Trophoblast cell (in vitro differentiated cells and primary cell): Measurements from ENCODE around the gene ARHGAP6.

Source experiments
- DNase-seq, 2 donors: peaks; one replicate each; pipeline ENCODE4 v3.0.0-alpha.2; 2016
- H2AFZ ChIP-seq: 2 replicates; pipeline ENCODE4 v1.6.1; 2013; ENCODE audit warnings: low read length, moderate library complexity, mild to moderate bottlenecking; ENCODE audit not compliant: insufficient read depth, poor library complexity
- H2AK5ac ChIP-seq: 2 replicates; pipeline ENCODE4 v1.6.1; 2013; ENCODE audit warnings: mild to moderate bottlenecking, low read length
- H2BK120ac ChIP-seq: 2 replicates; pipeline ENCODE4 v1.6.1; 2013; ENCODE audit warnings: low read length, mild to moderate bottlenecking, moderate library complexity; ENCODE audit not compliant: insufficient read depth, poor library complexity
- H2BK12ac ChIP-seq: 2 replicates; pipeline ENCODE4 v1.6.1; 2013; ENCODE audit warnings: mild to moderate bottlenecking, low read length, moderate library complexity
- H2BK5ac ChIP-seq: 2 replicates; pipeline ENCODE4 v1.6.1; 2013; ENCODE audit warnings: low read length, low read depth, moderate library complexity, mild to moderate bottlenecking; ENCODE audit not compliant: poor library complexity
- H3K14ac ChIP-seq: 2 replicates; pipeline ENCODE4 v1.6.1; 2013; ENCODE audit warnings: mild to moderate bottlenecking, low read length
- H3K18ac ChIP-seq: 2 replicates; pipeline ENCODE4 v1.6.1; 2013; ENCODE audit warnings: mild to moderate bottlenecking, low read length
- H3K23ac ChIP-seq: 2 replicates; pipeline ENCODE4 v1.6.1; 2013; ENCODE audit warnings: low read length
- H3K27ac ChIP-seq: 2 replicates; pipeline ENCODE4 v1.5.1; 2013; ENCODE audit warnings: low read depth, mild to moderate bottlenecking, inconsistent platforms, low read length, moderate library complexity
- H3K27me3 ChIP-seq: 2 replicates; pipeline ENCODE4 v1.6.1; 2013; ENCODE audit warnings: inconsistent platforms, mild to moderate bottlenecking, low read length, moderate library complexity; ENCODE audit not compliant: insufficient read depth
- H3K36me3 ChIP-seq, 2 experiments: 1 replicate in 1 of 2; 2 replicates in 1 of 2; pipeline ENCODE4 v1.6.1; 2013; ENCODE audit warnings: low read length in 2 of 2, mild to moderate bottlenecking in 2 of 2, moderate library complexity in 1 of 2; ENCODE audit not compliant: insufficient read depth in 2 of 2, control insufficient read depth in 1 of 2
- H3K4ac ChIP-seq: 2 replicates; pipeline ENCODE4 v1.6.1; 2013; ENCODE audit warnings: low read depth, mild to moderate bottlenecking, low read length, moderate library complexity
- H3K4me1 ChIP-seq, 2 experiments: 1 replicate in 1 of 2; 2 replicates in 1 of 2; pipeline ENCODE4 v1.6.1; 2013; ENCODE audit warnings: low read length in 2 of 2, mild to moderate bottlenecking in 2 of 2, moderate library complexity in 1 of 2; ENCODE audit not compliant: insufficient read depth in 2 of 2, control insufficient read depth in 1 of 2
- H3K4me2 ChIP-seq: 2 replicates; pipeline ENCODE4 v1.6.1; 2013; ENCODE audit warnings: inconsistent platforms, mild to moderate bottlenecking, low read length, moderate library complexity
- H3K4me3 ChIP-seq: 2 replicates; pipeline ENCODE4 v1.5.1; 2013; ENCODE audit warnings: mild to moderate bottlenecking, low read depth, low read length, inconsistent platforms
- H3K79me1 ChIP-seq: one replicate; pipeline ENCODE4 v1.6.1; 2013; ENCODE audit warnings: low read length
- H3K79me2 ChIP-seq: 2 replicates; pipeline ENCODE4 v1.6.1; 2013; ENCODE audit warnings: low read length, mild to moderate bottlenecking; ENCODE audit not compliant: control insufficient read depth, insufficient read depth, poor library complexity
- H3K9ac ChIP-seq: 2 replicates; pipeline ENCODE4 v1.6.1; 2013; ENCODE audit warnings: mild to moderate bottlenecking, low read length
- H3K9me3 ChIP-seq: 2 replicates; pipeline ENCODE4 v1.6.1; 2013; ENCODE audit warnings: low read depth, mild to moderate bottlenecking, control low read depth, inconsistent platforms, low read length; ENCODE audit not compliant: insufficient read depth
- H4K12ac ChIP-seq: 2 replicates; pipeline ENCODE4 v1.6.1; 2013; ENCODE audit warnings: low read depth, mild to moderate bottlenecking, low read length, moderate library complexity
- H4K8ac ChIP-seq: 2 replicates; pipeline ENCODE4 v1.6.1; 2013; ENCODE audit warnings: low read depth, mild to moderate bottlenecking, low read length, moderate library complexity
- H4K91ac ChIP-seq: one replicate; pipeline ENCODE4 v1.6.1; 2013; ENCODE audit warnings: low read depth, mild to moderate bottlenecking, low read length, moderate library complexity
- WGBS: extraction: QIAGEN DNeasy Blood & Tissue Kit; methylation state at CpG from one replicate; pipeline ENCODE4 v1.1.7; 2013; ENCODE audit warnings: missing lambda C conversion rate; ENCODE audit not compliant: insufficient read length, insufficient coverage; ENCODE audit errors: extremely low coverage; 5-methylcytosine and 5-hydroxymethylcytosine counted together

ARHGAP6 gene

GRCh38 chrX:11408783-11409182, 256.9 kb downstream of the ARHGAP6 start:
- DNase-seq = no peak
- Histone ChIP-seq H3K27me3 (no peaks in the 10 kb centered on the region), H3K18ac (no peak overlapping the region), H2BK12ac (no peak overlapping the region), H3K4ac (no peak overlapping the region), H2BK120ac (no peak overlapping the region), H2AK5ac (no peak overlapping the region), H4K12ac (no peak overlapping the region), H3K79me1 (peaks cover 1% of the 10 kb centered on the region), H4K8ac (no peak overlapping the region), H3K9ac (no peak overlapping the region), H3K9me3 (no peaks in the 10 kb centered on the region), H3K4me1 (peaks cover 3% of the 10 kb centered on the region in 2 experiments), H2BK5ac (no peak overlapping the region), H2AFZ (no peak overlapping the region), H3K4me2 (no peak overlapping the region), H3K23ac (no peak overlapping the region), H4K91ac (no peak overlapping the region), H3K79me2 (no peaks in the 10 kb centered on the region), H3K27ac (no peak overlapping the region), H3K36me3 (no peaks in the 10 kb centered on the region), H3K14ac (no peak overlapping the region), H3K4me3 (no peak overlapping the region)
- WGBS = no CpG with 5 or more reads among the region's 3 CpGs

- Histone ChIP-seq H3K9ac (no peak overlapping the region), H3K4me3 (no peak overlapping the region), H3K4me2 (no peak overlapping the region), H3K36me3 (no peaks in the 10 kb centered on the region), H2BK5ac (no peak overlapping the region), H3K14ac (no peak overlapping the region), H3K79me2 (no peaks in the 10 kb centered on the region), H4K12ac (no peak overlapping the region), H2AFZ (no peak overlapping the region), H3K79me1 (peaks cover 1% of the 10 kb centered on the region), H2AK5ac (no peak overlapping the region), H4K91ac (no peak overlapping the region), H3K4me1 (peaks cover 3% of the 10 kb centered on the region in 2 experiments), H3K27me3 (no peaks in the 10 kb centered on the region), H3K9me3 (no peaks in the 10 kb centered on the region), H3K27ac (no peak overlapping the region), H3K18ac (no peak overlapping the region), H2BK12ac (no peak overlapping the region), H4K8ac (no peak overlapping the region), H3K4ac (no peak overlapping the region), H3K23ac (no peak overlapping the region), H2BK120ac (no peak overlapping the region)
- no peak for DNase-seq
- no CpG with 5 or more reads among the region's 5 CpGs for WGBS
These were observed 257.7 kb downstream of the ARHGAP6 start for GRCh38 chrX:11408109-11408405.

GRCh38 chrX:11407331-11408108, 258.2 kb downstream of the ARHGAP6 start:
- Histone ChIP-seq H3K4ac (no peak overlapping the region), H3K9ac (no peak overlapping the region), H3K27me3 (no peaks in the 10 kb centered on the region), H4K12ac (no peak overlapping the region), H3K79me2 (no peaks in the 10 kb centered on the region), H3K4me3 (no peak overlapping the region), H2AFZ (no peak overlapping the region), H2BK120ac (no peak overlapping the region), H3K23ac (no peak overlapping the region), H4K8ac (no peak overlapping the region), H4K91ac (no peak overlapping the region), H3K27ac (no peak overlapping the region), H3K4me1 (peaks cover 3% of the 10 kb centered on the region in 2 experiments), H2BK12ac (no peak overlapping the region), H2BK5ac (no peak overlapping the region), H3K36me3 (no peaks in the 10 kb centered on the region), H3K4me2 (no peak overlapping the region), H3K18ac (no peak overlapping the region), H2AK5ac (no peak overlapping the region), H3K9me3 (no peaks in the 10 kb centered on the region), H3K14ac (no peak overlapping the region), H3K79me1 (peaks cover 1% of the 10 kb centered on the region)
- WGBS = no CpG with 5 or more reads among the region's 2 CpGs
- no peak for DNase-seq

- Histone ChIP-seq H2AK5ac (no peak overlapping the region), H3K14ac (no peak overlapping the region), H3K36me3 (no peaks in the 10 kb centered on the region), H3K4me2 (no peak overlapping the region), H4K12ac (no peak overlapping the region), H3K79me2 (no peaks in the 10 kb centered on the region), H2AFZ (no peak overlapping the region), H4K8ac (no peak overlapping the region), H3K27ac (no peak overlapping the region), H3K9me3 (no peaks in the 10 kb centered on the region), H3K79me1 (peaks cover 1% of the 10 kb centered on the region), H4K91ac (peak overlapping the region; percentile 37), H2BK5ac (no peak overlapping the region), H2BK12ac (no peak overlapping the region), H3K23ac (no peak overlapping the region), H3K4ac (no peak overlapping the region), H3K18ac (no peak overlapping the region), H3K27me3 (no peaks in the 10 kb centered on the region), H3K9ac (no peak overlapping the region), H3K4me1 (peaks cover 3% of the 10 kb centered on the region in 2 experiments), H2BK120ac (peak overlapping the region; percentile 22), H3K4me3 (no peak overlapping the region)
- DNase-seq = peak; percentile 52 to 62
- WGBS = no CpG with 5 or more reads among the region's 9 CpGs
These were observed 259.5 kb downstream of the ARHGAP6 start for GRCh38 chrX:11406109-11406765.
